GM18870 (cell line): Measurements from ENCODE around the gene ZNF439.
"Not testable (repeated sequence)": the region's sequence is repeated elsewhere in the genome, so short reads cannot be mapped to it uniquely, and the experiment has no call there.

ENCODE experiments used
- ATAC-seq: cut with Tn5 transposase; IDR thresholded peaks from one replicate; pipeline ENCODE4 v1.9.1; 2021; ENCODE audit warnings: moderate library complexity; ENCODE audit not compliant: unreplicated experiment

ZNF439 gene

DNA sequence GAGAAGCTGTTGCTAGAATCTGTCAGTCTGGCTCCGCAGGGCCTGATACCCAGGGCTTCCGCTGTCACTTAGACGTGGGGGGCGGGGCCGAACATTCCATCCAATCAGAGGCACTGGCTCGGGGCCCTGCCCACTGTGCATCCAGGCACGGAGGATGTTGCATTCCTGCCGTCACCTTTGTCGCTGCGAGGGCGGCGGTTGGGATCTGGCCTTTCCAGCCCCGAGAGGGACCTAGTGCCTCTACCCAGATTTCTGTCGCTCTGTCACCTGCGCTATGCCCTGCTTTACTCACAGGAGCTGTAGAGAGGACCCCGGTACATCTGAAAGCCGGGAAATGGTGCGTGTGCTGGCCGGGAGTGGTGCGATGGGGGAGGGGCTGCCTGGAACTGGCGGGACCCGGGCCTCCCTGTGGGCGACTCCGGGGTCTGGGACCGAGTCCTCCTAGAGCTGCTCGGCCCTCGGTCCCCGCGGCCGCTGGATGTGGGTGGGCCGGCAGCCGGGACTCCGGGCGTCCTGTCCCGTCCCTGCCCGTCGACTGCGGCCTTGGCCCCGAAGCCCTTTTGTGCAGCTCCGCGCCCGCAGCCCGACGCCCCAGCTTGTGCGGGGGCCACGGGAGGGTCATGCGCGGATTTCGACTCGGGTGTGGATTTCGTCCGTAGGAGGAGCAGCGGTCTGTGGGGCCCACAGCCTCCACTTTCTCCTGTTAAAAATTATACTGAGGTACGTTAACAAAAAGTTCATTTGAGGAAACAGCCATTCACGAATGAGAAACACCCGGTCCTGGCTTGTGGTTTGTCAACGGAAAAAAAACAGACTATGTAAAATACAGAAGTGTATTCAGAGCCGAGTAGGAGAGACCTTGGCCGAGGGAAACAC lies at the start of gene ZNF439:
Gene ZNF439 (plus strand): TSS at position 133 of the 876 bp plus-strand sequence. CDS start 142 bp downstream, at position 275.
- no peak for ATAC-seq

DNA sequence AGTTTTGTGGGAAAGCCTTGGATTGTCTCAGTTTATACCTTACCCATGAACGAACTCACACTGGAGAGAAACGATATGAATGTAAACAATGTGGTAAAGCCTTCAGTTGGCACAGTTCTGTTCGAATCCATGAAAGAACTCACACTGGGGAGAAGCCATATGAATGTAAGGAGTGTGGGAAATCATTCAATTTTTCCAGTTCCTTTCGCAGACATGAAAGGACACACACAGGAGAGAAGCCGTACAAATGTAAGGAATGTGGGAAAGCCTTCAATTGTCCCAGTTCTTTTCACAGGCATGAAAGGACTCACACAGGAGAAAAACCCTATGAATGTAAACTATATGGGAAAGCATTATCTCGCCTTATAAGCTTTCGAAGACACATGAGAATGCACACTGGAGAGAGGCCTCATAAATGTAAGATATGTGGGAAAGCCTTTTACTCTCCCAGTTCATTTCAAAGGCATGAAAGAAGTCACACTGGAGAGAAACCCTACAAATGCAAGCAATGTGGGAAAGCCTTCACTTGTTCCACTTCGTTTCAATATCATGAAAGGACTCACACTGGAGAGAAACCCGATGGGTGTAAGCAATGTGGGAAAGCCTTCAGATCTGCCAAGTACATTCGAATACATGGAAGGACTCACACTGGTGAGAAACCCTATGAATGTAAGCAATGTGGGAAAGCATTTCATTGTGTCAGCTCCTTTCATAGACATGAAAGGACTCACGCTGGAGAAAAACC lies 42.0 kb upstream of the ZNF439 start:
- ATAC-seq: no peak

DNA sequence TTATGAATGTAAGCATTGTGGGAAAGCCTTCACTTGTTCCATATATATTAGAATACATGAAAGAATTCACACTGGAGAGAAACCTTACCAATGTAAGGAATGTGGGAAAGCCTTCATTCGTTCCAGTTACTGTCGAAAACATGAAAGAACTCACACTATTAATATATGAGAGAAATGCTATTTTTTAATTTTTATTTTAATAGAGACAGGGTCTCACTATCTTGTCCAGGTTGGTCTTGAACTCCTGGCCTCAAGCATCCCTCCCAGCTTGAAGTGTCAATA lies 41.5 kb upstream of the ZNF439 start:
- no peak for ATAC-seq

DNA sequence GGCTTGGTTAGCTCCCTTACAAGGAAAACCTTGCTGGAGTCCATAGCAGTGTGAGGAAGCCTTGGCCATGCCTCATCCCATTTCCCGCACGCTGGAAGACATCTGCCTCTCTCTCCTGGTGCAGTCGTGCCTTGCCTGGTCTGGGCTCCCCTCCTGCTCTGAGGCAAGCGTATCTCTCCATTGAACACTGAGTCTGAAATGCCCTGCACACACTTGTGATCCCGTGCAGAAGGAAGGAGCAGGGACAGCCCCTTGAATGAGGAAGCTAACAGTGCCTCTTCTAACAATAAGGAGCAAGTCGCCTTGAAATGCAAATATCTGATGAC lies 34.9 kb upstream of the ZNF439 start:
- ATAC-seq: no peak

DNA sequence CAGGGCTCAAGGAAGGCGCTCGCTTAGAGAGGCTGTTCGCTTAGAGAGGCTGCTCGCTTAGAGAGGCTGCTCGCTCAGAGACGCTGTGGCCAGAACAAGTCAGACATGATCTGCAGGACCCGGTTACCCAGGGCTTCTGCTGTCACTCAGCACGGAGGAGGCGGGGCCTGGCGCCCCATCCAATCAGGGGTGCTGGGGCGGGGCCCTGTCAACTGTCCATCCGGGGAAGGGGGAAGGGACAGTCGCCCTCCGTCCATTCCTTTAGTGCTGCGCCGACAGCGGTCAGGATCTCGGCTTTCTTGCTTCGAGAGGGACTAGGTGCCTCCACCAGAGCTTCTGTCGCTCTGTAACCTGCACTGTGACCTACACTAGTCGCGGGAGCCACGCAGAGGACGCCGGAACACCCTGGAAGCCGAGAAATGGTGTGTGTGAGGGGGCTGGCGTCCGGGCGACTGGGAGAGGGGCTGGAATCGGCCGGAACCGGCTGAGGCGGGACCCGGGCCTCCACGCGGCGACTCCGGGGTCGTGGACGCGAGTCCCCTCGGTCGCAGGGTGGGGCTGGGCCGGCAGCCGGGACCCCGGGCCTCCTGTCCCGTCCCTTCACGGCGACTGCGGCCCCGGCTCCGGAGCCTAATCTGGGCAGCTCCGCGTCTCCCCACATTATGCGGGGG lies 34.4 kb upstream of the ZNF439 start, which contains the start of gene ZNF440:
Gene ZNF440 (plus strand): TSS at position 245 of the 671 bp plus-strand sequence. CDS start 175 bp downstream, at position 420.
- ATAC-seq: peak; percentile 93

DNA sequence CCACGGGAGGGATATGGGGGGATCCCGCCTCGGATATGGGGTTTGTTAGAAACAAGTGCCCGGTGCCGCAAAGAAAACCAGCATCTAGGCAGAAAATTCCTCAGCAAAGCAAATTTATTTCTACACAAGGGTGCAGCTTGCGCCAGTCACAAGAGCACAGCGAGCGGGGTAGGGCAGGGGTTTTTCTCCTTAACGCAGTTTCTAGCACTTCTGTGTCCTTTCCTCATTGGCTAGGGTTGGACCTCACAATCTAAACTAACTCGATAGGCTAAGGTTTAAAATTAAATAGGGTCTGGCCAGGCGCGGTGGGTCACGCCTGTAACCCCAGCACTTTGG lies 33.9 kb upstream of the ZNF439 start:
- ATAC-seq: no peak

DNA sequence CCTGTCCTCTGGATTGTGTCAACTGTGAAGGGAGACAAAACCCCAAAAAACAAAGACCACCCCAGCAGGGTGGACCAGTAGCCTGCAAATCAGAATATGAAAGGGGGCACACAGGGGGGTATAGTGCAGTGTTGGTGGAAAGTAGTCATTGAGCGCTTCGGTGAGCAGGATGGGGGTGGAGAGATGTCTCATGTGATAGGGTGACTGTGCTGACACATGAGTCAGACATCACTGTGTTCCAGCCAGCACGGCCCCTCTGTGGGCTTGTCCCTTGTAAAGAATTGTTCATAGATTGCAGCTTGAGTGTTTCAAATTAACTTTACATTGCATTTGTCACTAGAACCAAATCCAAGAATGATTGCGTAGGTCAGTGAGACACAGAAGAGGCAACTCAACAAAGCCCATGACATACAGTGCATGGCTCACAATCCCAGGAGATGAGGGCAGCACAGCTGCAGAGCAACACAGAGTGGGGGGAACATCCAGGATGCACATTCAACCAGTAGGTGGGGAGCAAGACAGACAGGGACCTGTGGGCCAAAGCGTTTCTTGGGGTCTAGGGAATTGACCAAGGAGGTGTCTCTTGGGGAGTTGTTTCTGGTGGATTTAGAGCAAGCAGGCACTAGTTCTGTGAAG lies 26.9 kb upstream of the ZNF439 start:
- no peak for ATAC-seq

DNA sequence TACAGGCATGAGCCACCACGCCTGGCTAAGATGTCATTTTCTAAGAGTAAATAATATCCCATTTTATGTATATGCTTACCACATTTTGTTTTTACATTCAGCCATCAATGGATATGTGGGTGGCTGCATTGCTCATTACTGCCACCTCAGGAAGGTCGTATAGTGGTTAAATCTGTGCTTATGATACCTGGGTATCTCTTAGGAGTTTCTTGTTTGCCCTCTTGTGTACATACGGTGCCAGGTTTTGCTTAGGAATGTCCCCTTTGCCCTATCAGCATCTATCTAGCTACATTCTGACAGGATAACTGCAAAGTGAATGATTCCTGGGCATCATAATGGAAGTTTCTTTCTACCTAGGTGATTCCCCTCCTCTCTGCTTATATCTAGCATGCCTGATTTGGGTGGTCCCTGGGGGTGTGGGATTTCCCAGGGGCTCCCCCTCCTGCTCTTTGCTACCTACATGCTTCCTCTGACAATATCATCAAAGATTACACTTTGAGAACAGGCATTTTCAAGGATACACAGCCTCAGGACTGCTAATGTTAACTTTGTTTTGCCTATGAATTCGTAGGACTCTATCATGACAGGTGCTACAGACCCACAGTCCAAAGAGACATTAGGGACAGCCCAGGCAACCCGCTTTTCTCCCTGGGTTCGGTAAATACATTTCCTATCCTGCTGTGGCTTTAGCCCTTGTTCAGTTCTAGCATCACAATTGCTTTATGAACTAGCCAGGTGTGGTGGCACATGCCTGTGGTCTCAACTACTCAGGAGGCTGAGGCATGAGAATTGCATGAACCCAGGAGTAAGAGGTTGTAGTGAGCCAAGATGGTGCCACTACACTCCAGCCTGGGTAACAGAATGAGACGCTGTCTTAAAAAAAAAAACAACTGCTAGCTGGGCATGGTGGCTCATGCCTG lies 19.3 kb upstream of the ZNF439 start:
- not testable (repeated sequence) for ATAC-seq

DNA sequence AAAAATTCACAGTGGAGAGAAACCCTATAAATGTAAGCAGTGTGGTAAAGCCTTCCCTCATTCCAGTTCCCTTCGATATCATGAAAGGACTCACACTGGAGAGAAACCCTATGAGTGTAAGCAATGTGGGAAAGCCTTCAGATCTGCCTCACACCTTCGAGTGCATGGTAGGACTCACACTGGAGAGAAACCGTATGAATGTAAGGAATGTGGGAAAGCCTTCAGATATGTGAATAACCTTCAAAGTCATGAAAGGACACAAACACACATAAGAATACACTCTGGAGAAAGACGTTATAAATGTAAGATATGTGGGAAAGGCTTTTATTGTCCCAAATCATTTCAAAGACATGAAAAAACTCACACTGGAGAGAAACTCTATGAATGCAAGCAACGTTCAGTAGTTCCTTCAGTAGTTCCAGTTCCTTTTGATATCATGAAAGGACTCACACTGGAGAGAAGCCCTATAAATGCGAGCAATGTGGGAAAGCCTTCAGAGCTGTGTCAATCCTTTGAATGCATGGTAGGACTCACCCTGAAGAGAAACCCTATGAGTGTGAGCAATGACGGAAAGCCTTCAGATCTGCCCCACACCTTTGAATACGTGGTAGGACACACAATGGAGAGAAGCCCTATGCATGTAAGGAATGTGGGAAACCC lies 16.1 kb upstream of the ZNF439 start:
- ATAC-seq: no peak

DNA sequence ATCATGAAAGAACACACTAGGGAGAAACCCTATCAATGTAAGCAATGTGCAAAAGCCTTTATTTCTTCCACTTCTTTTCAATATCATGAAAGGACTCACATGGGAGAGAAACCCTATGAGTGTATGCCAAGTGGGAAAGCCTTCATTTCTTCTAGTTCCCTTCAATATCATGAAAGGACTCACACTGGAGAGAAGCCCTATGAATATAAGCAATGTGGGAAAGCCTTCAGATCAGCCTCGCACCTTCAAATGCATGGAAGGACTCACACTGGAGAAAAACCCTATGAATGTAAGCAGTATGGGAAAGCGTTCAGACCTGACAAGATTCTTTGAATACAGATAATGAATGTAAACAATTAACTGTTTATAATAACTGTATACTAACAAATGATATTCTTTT lies 15.0 kb upstream of the ZNF439 start:
- ATAC-seq: no peak

DNA sequence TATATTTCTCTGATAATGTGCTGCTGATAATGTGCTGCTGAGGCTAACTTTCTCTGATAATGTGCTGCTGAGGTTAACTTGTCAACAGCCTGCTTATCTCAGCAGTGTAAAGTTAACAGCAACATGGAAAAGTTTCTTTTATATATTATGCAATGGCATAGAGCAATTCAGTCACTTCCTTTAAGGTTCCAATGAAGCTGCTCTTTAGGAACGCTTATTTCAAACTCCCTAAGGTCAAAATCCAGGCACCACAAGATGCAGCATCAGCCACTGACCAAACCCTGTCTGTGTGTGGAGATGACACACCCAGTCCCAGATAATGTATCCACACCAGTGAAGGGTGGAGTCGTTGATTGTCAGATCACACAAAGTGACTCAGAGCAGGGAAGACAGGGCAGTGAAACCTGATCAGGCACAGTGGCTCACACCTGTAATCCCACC lies 12.9 kb upstream of the ZNF439 start:
- not testable (repeated sequence) for ATAC-seq

DNA sequence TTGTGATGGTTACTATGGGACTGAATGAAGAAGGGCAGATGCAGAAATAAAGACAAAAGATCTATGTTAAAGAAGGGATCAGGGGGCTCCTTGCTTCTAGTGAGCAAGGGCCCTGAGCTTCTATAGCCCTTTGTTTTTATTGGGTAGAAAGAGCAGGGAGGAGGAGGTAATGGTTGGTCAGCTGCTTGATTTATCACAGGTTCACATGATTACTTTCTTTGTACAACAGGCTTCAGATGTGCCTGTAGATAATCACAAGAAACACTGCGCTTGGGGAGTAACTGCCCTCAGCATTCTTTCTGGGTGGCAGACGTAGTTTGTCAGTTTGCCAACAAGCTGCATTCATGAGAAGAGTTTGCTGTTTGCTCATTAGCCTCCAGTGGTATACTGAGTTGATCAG lies 4.8 kb upstream of the ZNF439 start:
- ATAC-seq: no peak

DNA sequence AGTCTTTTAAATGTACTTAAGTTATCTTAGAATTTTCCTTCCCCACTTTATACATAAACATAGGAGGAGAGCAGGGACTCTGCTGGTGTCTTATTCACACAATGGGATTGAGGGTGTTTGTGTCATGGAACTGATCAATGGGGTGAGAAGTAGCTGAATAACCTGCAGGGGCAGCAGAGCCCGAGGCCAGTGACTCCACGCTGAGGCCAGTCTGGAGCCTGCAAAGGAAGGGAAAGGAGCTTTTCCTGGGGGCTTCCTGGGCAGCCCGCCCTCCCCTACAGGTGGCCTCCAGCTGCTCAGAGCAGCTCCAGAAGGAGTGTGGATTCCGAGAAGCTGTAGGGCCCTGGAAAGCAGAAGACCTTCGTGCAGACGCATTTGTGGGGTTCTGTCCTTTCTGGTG lies 911 bp upstream of the ZNF439 start:
- ATAC-seq: not testable (repeated sequence)

DNA sequence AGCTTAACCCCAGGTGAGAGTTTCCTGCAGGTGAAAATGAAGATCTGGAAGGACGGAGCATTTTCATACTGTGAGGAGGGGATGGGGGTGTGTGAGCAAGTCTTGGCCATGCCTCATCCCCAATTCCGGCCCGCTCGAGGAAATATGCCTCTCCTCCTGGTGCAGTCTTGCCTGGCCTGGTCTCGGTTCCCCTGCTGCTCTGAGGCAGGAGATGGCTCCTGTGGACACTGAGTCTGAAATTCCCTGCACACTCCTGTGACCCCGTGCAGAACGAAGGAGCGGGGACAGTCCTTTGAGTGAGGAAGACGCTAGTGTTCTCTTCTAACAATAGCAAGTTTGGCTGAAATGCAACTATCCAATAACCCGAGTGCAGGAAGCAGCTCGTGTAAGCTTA lies 329 bp upstream of the ZNF439 start:
- no peak for ATAC-seq

DNA sequence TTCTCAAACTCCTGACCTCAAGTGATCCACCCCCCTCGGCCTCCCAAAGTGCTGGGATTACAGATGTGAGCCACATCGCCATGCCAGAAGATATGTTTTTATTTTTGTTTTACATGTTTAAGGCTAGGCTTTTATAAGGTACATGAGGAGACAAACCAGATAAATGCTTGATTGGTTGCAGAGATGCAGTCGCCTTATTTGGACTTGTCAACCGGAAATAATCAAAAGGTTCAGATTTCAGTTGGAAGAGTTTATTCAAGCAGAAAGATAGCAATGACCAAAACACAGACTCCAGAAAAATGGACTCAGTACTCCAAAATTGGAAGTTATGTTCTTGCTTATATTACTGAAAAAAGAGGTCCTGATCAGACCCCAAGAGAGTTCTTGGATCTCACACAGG lies 1.8 kb downstream of the ZNF439 start:
- not testable (repeated sequence) for ATAC-seq

DNA sequence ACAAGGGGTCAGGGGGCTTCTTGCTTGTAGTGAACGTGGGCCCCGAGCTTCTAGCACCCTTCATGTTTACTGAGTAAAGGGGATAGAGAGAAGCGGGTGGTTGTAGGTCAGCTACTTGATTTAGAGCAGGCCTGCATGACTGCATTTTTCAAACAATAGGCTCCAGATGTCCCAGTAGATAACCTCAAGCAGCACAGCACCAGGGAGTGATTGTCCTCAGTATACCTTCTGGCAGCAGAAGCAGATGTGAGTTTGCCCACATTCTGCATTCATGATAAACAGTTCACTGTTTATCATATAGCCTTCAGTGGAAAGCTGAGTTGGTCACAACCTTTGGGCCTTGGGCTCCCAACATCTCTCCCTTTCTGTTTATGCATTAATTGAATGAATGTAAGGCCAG lies 4.8 kb downstream of the ZNF439 start:
- no peak for ATAC-seq

DNA sequence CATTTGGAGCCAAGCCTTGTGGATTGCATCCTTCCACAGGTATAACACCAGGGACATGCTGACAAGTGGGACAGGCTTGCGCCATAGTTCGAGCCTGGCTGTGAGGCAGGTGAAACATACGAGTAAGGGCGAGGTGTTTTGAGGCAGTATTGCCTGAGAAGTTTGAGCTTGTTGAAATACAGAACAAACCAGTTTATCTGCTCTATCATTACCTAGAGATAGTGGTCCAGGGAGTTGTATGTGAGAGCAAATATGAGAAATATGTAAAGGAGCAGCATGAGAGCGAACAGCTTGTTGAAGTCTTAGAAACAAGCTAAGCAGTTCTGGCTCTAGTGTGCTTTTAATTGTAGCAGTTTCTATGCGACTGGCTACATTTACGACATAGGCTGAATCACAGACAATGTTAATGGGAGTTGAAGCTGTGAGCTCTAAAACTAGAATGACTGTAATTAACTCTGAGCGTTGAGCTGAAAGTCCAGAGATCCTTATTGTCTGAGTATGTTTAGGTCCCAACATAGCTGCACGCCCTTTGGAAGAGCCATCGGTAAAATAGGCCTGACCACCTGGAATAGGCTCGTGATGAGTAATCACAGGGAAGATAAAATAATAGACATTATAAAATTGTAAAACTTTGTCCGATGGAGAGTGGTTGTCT lies 8.2 kb downstream of the ZNF439 start:
- ATAC-seq: no peak

DNA sequence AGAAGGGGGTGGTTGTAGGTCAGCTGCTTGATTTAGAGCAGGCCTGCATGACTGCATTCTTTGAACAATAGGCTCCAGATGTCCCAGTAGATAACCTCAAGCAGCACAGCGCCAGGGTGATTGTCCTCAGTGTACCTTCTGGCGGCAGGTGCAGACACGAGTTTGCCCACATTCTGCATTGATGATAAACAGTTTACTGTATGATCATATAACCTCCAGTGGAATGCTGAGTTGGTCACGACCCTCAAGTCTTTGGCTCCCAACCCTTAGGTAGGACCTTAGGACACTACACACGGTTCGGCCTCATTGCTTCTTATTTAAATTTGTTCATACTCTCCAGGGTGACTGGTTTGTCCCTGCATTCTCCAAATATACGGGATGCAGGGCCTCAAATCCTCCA lies 12.2 kb downstream of the ZNF439 start:
- ATAC-seq: no peak

DNA sequence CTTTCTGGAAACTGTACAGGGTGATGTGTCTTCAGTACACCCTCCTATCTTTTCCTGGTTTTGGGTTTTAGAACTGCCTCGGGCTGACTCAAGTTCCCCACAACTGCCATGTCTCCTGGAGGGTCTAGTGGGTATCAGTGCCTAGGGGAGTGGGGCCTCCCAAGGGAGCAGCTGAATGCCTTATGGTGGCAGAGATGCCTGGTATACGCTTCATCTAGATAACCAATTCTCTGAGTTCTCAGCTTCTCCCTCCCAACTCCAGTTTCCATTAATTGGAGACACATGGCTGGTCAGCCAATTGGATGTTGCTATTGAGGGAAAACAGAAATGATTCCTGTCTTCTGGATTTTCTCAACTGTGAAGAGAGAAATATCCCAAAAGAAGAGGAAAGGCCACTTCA lies 12.8 kb downstream of the ZNF439 start:
- no peak for ATAC-seq
